ENCODE results near the gene PROX2.

DNA sequence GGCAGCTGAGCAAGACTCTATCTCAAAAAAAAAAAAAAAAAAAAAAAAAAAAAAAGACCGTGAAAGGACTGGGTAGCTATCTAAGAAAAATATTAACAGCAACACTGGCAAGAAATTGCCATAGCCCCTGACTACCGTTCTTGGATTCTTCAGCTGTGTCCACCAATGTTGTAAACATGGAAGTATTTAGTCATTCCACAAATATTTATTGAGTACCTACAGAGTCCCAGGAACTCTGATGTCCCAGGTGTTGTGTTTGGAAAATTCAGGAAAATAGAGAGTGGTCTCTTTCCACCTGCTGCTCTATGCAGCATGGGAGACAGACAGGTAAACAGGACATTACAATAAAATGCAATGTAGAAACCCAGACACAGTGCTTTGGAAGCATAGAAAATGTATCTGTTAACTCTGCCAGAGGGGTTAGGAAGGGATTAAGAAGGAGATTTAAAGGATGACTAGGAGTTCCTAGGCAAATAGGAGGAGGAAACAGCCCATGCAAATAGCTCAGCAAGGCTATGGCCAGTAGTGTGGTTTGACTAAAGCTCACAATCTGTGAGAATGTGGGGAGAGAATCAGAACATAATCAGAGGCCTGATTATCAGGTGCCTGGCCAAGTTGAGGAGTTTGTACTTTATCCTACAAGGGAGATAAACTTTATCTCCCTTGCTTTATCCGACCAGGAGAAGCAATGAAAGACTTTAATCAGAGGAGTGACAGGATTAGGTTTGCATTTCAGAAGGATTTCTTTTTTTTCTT is 3.7 kb upstream of the PROX2 start:
- TF ChIP-seq, protein P1, sequence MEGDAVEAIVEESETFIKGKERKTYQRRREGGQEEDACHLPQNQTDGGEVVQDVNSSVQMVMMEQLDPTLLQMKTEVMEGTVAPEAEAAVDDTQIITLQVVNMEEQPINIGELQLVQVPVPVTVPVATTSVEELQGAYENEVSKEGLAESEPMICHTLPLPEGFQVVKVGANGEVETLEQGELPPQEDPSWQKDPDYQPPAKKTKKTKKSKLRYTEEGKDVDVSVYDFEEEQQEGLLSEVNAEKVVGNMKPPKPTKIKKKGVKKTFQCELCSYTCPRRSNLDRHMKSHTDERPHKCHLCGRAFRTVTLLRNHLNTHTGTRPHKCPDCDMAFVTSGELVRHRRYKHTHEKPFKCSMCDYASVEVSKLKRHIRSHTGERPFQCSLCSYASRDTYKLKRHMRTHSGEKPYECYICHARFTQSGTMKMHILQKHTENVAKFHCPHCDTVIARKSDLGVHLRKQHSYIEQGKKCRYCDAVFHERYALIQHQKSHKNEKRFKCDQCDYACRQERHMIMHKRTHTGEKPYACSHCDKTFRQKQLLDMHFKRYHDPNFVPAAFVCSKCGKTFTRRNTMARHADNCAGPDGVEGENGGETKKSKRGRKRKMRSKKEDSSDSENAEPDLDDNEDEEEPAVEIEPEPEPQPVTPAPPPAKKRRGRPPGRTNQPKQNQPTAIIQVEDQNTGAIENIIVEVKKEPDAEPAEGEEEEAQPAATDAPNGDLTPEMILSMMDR (IDR thresholded peaks at IDR 0.05; ENCODE audit: insufficient read depth, low read length): no peak
- TF ChIP-seq POLR2AphosphoS5 (IDR thresholded peaks at IDR 0.05; ENCODE audit: low read depth) (no peak), SPI1 (IDR thresholded peaks at IDR 0.05; ENCODE audit: borderline replicate concordance, low read depth) (no peak), GABPA (IDR thresholded peaks at IDR 0.05; ENCODE audit: low read depth) (no peak)
- TF ChIP-seq, protein P2, sequence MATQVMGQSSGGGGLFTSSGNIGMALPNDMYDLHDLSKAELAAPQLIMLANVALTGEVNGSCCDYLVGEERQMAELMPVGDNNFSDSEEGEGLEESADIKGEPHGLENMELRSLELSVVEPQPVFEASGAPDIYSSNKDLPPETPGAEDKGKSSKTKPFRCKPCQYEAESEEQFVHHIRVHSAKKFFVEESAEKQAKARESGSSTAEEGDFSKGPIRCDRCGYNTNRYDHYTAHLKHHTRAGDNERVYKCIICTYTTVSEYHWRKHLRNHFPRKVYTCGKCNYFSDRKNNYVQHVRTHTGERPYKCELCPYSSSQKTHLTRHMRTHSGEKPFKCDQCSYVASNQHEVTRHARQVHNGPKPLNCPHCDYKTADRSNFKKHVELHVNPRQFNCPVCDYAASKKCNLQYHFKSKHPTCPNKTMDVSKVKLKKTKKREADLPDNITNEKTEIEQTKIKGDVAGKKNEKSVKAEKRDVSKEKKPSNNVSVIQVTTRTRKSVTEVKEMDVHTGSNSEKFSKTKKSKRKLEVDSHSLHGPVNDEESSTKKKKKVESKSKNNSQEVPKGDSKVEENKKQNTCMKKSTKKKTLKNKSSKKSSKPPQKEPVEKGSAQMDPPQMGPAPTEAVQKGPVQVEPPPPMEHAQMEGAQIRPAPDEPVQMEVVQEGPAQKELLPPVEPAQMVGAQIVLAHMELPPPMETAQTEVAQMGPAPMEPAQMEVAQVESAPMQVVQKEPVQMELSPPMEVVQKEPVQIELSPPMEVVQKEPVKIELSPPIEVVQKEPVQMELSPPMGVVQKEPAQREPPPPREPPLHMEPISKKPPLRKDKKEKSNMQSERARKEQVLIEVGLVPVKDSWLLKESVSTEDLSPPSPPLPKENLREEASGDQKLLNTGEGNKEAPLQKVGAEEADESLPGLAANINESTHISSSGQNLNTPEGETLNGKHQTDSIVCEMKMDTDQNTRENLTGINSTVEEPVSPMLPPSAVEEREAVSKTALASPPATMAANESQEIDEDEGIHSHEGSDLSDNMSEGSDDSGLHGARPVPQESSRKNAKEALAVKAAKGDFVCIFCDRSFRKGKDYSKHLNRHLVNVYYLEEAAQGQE (IDR thresholded peaks at IDR 0.05; ENCODE audit: insufficient replicate concordance, low read depth): no peak

Data from HL-60 (cell line).